SK-N-SH treated with all-trans-retinoic acid at 6 μM for 48 hours (cell line): Measurements from ENCODE around the gene CLTC.

Experiments used
- ATAC-seq: fragments of 200-7000 bp; cut with Tn5 transposase; 3 replicates; pipeline ENCODE4 v1.9.1; 2020; ENCODE audit warnings: mild to moderate bottlenecking, moderate library complexity
- ARNTL ChIP-seq: fragments of 450-650 bp; formaldehyde crosslinking; IDR thresholded peaks from 2 replicates; pipeline ENCODE4 v1.5.0; 2020; ENCODE audit warnings: low read depth, mild to moderate bottlenecking, moderate library complexity, borderline replicate concordance
- BACH2 ChIP-seq: fragments of 250-450 bp; sonication (Bioruptor Pico); IDR thresholded peaks from 2 replicates; pipeline ENCODE4 v1.9.0; 2021; ENCODE audit warnings: mild to moderate bottlenecking, borderline replicate concordance
- CREB5 ChIP-seq: fragments of 250-450 bp; sonication (Bioruptor Pico); IDR thresholded peaks from 2 replicates; pipeline ENCODE4 v1.5.1; 2020; ENCODE audit warnings: low read depth, mild to moderate bottlenecking, moderate library complexity
- CSDC2 ChIP-seq: fragments of 250-450 bp; sonication (Bioruptor Pico); IDR thresholded peaks from 2 replicates; pipeline ENCODE4 v1.5.0; 2020; ENCODE audit warnings: mild to moderate bottlenecking, moderate library complexity
- CSRNP3 ChIP-seq: fragments of 250-450 bp; sonication (Bioruptor Pico); IDR thresholded peaks from 2 replicates; pipeline ENCODE4 v1.5.1; 2021; ENCODE audit warnings: mild to moderate bottlenecking, moderate library complexity
- ESRRG ChIP-seq: fragments of 250-450 bp; sonication (Bioruptor Pico); IDR thresholded peaks from 2 replicates; pipeline ENCODE4 v1.6.1; 2021; ENCODE audit warnings: mild to moderate bottlenecking
- GLIS3 ChIP-seq: fragments of 250-450 bp; sonication (Bioruptor Pico); IDR thresholded peaks from 2 replicates; pipeline ENCODE4 v1.5.0; 2020; ENCODE audit warnings: mild to moderate bottlenecking, moderate library complexity
- ISL1 ChIP-seq: fragments of 250-450 bp; sonication (Bioruptor Pico); IDR thresholded peaks from 2 replicates; pipeline ENCODE4 v2.1.2; 2022; ENCODE audit warnings: mild to moderate bottlenecking, moderate library complexity
- OSR1 ChIP-seq: fragments of 250-450 bp; sonication (Bioruptor Pico); IDR thresholded peaks from 2 replicates; pipeline ENCODE4 v1.8.0; 2022; ENCODE audit warnings: moderate library complexity, mild to moderate bottlenecking, inconsistent platforms
- PATZ1 ChIP-seq: fragments of 250-450 bp; sonication (Bioruptor Pico); IDR thresholded peaks from 2 replicates; pipeline ENCODE4 v1.8.0; 2020; ENCODE audit warnings: mild to moderate bottlenecking, moderate library complexity, borderline replicate concordance
- POU6F1 ChIP-seq: fragments of 250-450 bp; sonication (Bioruptor Pico); IDR thresholded peaks from 2 replicates; pipeline ENCODE4 v1.8.0; 2021; ENCODE audit warnings: low read depth, mild to moderate bottlenecking, moderate library complexity, borderline replicate concordance
- PPARA ChIP-seq: fragments of 250-450 bp; sonication (Bioruptor Pico); IDR thresholded peaks from 2 replicates; pipeline ENCODE4 v1.5.0; 2020; ENCODE audit warnings: mild to moderate bottlenecking, borderline replicate concordance
- SNAI2 ChIP-seq: fragments of 250-450 bp; sonication (Bioruptor Pico); IDR thresholded peaks from 2 replicates; pipeline ENCODE4 v1.5.0; 2020; ENCODE audit warnings: mild to moderate bottlenecking, moderate library complexity
- TCF4 ChIP-seq: fragments of 250-450 bp; sonication (Bioruptor Pico); IDR thresholded peaks from 2 replicates; pipeline ENCODE4 v1.8.0; 2021; ENCODE audit warnings: mild to moderate bottlenecking, moderate library complexity, borderline replicate concordance
- TOX ChIP-seq: fragments of 250-450 bp; sonication (Bioruptor Pico); IDR thresholded peaks from 2 replicates; pipeline ENCODE4 v1.8.0; 2021; ENCODE audit warnings: mild to moderate bottlenecking, moderate library complexity, borderline replicate concordance
- TSHZ2 ChIP-seq: fragments of 250-450 bp; sonication (Bioruptor Pico); IDR thresholded peaks from 2 replicates; pipeline ENCODE4 v1.5.0; 2020; ENCODE audit warnings: mild to moderate bottlenecking, moderate library complexity
- ZC3H10 ChIP-seq: fragments of 250-450 bp; sonication (Bioruptor Pico); IDR thresholded peaks from 2 replicates; pipeline ENCODE4 v1.5.1; 2021; ENCODE audit warnings: mild to moderate bottlenecking, moderate library complexity
- ZFP30 ChIP-seq: fragments of 450-650 bp; formaldehyde crosslinking; IDR thresholded peaks from 2 replicates; pipeline ENCODE4 v1.5.0; 2022; ENCODE audit warnings: mild to moderate bottlenecking, moderate library complexity
- ZNF565 ChIP-seq: fragments of 450-650 bp; formaldehyde crosslinking; conservative IDR thresholded peaks from 2 replicates; pipeline ENCODE4 v1.5.0; 2020; ENCODE audit warnings: low read depth, mild to moderate bottlenecking, moderate library complexity
- ZNF70 ChIP-seq: fragments of 450-650 bp; formaldehyde crosslinking; IDR thresholded peaks from 2 replicates; pipeline ENCODE4 v1.5.0; 2020; ENCODE audit warnings: mild to moderate bottlenecking, moderate library complexity
- ZNF8 ChIP-seq: fragments of 450-650 bp; formaldehyde crosslinking; IDR thresholded peaks from 2 replicates; pipeline ENCODE4 v1.5.0; 2020; ENCODE audit warnings: mild to moderate bottlenecking, moderate library complexity

Gene CLTC

GRCh38 chr17:59627274-59627673 is 7.6 kb downstream of the CLTC start:
- ATAC-seq = no peak
- TF ChIP-seq PPARA = no peak
- TF ChIP-seq CSRNP3 (CRISPR knock-in tag) = no peak
- TF ChIP-seq POU6F1 = no peak
- no peak for TF ChIP-seq ISL1 (CRISPR knock-in tag)
- no peak for TF ChIP-seq PATZ1
- TF ChIP-seq TCF4 = no peak
- no peak for TF ChIP-seq ARNTL (CRISPR knock-in tag)
- TF ChIP-seq ZNF565 (CRISPR knock-in tag) = no peak
- no peak for TF ChIP-seq ZC3H10
- no peak for TF ChIP-seq ZNF70 (CRISPR knock-in tag)
- TF ChIP-seq OSR1 (CRISPR knock-in tag) = no peak
- no peak for TF ChIP-seq ZFP30 (CRISPR knock-in tag)
- TF ChIP-seq GLIS3 (CRISPR knock-in tag) = no peak
- TF ChIP-seq SNAI2 (CRISPR knock-in tag) = no peak
- no peak for TF ChIP-seq CSDC2 (CRISPR knock-in tag)
- TF ChIP-seq BACH2 (CRISPR knock-in tag) = no peak
- TF ChIP-seq CREB5 = no peak
- TF ChIP-seq TOX = no peak
- TF ChIP-seq ZNF8 (CRISPR knock-in tag) = no peak
- TF ChIP-seq ESRRG (CRISPR knock-in tag) = no peak

GRCh38 chr17:59627770-59628171 is 8.1 kb downstream of the CLTC start:
- ATAC-seq = no peak
- no peak for TF ChIP-seq CSDC2 (CRISPR knock-in tag)
- TF ChIP-seq TOX = no peak
- no peak for TF ChIP-seq TSHZ2 (CRISPR knock-in tag)
- no peak for TF ChIP-seq POU6F1
- no peak for TF ChIP-seq ISL1 (CRISPR knock-in tag)
- TF ChIP-seq SNAI2 (CRISPR knock-in tag) = no peak
- TF ChIP-seq GLIS3 (CRISPR knock-in tag) = no peak
- TF ChIP-seq TCF4 = no peak
- TF ChIP-seq BACH2 (CRISPR knock-in tag) = no peak
- no peak for TF ChIP-seq ZC3H10
- TF ChIP-seq ZNF70 (CRISPR knock-in tag) = no peak
- TF ChIP-seq ESRRG (CRISPR knock-in tag) = no peak
- no peak for TF ChIP-seq ZNF565 (CRISPR knock-in tag)
- no peak for TF ChIP-seq CREB5
- no peak for TF ChIP-seq PPARA
- no peak for TF ChIP-seq ZNF8 (CRISPR knock-in tag)
- TF ChIP-seq CSRNP3 (CRISPR knock-in tag) = no peak
- no peak for TF ChIP-seq ARNTL (CRISPR knock-in tag)
